ENCODE results near the gene WDR46. TPM values are rescaled to one million over a fixed set of nuclear protein-coding genes. Genes with fewer than 3 reads are reported as not detected.

The WDR46 gene
- total RNA-seq, 1 experiment from 2014 or later, result 99.2 TPM

DNA sequence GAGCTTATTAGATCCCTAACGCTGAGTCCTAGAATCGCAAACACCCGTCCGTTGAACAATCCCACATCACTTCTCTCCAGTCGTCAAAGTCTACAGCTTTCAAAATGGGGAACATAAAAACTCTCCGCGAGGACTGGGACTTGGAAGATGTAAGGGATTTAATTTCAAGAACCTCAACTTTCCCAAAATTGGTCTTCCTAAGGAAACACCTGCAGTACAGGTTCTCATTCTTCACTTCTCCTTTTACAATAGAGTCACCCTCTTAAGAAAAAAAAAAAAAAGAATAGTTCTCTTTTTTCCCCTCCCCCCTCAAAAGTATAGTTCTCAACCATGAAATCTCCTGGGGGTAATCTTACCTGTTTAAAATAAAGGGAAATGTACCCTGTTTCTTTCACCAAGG is 35.1 kb upstream of the WDR46 start:
- DNase-seq, result no peak
- WGBS (ENCODE audit: extremely low coverage, insufficient read length, low lambda C conversion rate), result no CpG with 5 or more reads among the region's 7 CpGs
- H3K9me3 Mint-ChIP-seq, result peaks cover 0 to 3% of the 10 kb centered on the region in 2 experiments; a peak in 3 of 5 replicates
- no peak overlapping the region for H3K56ac ChIP-seq (ENCODE audit: insufficient read length, low read depth, low read length)
- H3K23ac ChIP-seq (ENCODE audit: insufficient read length, low read depth, low read length), result no peak overlapping the region
- H3K23me2 ChIP-seq (ENCODE audit: insufficient read length, low read depth, low read length, poor library complexity, severe bottlenecking), result peaks cover 18% of the 10 kb centered on the region
- H3K4me2 ChIP-seq (ENCODE audit: insufficient read depth, insufficient read length, low read length), result peak overlapping the region; percentile 93
- no peak overlapping the region for H4K5ac ChIP-seq (ENCODE audit: insufficient read length, low read depth, low read length)
- H2BK20ac ChIP-seq (ENCODE audit: low read depth, low read length, poor library complexity, severe bottlenecking), result no peak overlapping the region
- H3K9ac ChIP-seq (ENCODE audit: extremely low read depth, insufficient read length, low read length), result peak overlapping the region; percentile 53
- no peak overlapping the region for H4K8ac ChIP-seq (replicated peaks; ENCODE audit: insufficient read length, low read depth, low read length)
- H3K79me2 ChIP-seq (ENCODE audit: insufficient read depth, low read length), result peaks cover 8% of the 10 kb centered on the region; the same call in 1 of the 2 replicates
- no peak overlapping the region for H3K14ac ChIP-seq (ENCODE audit: insufficient read depth, low read length)
- H3K27me3 Mint-ChIP-seq (ENCODE audit: low read depth), result no peaks in the 10 kb centered on the region; the same call in 1 of the 2 replicates
- H3K4me3 Mint-ChIP-seq, result peak overlapping the region; percentile 95 to 100
- no peak overlapping the region for H2BK12ac ChIP-seq (ENCODE audit: insufficient read length, low read depth, low read length)
- H2BK15ac ChIP-seq (ENCODE audit: low read depth, low read length), result no peak overlapping the region
- peaks cover 7% of the 10 kb centered on the region for H3K79me1 ChIP-seq (ENCODE audit: insufficient read depth, low read depth, low read length, poor library complexity, severe bottlenecking)
- peaks cover 38 to 42% of the 10 kb centered on the region in 2 experiments for H3K4me1 Mint-ChIP-seq
- H2BK120ac ChIP-seq (ENCODE audit: low read depth, low read length, poor library complexity, severe bottlenecking), result no peak overlapping the region
- no peak overlapping the region for H3K27ac ChIP-seq (ENCODE audit: insufficient read length, low read depth, low read length)
- peaks cover 9% of the 10 kb centered on the region; the same call in 1 of the 2 replicates for H3K4me1 ChIP-seq (ENCODE audit: insufficient read depth, low read length)
- no peak overlapping the region for H3T11ph ChIP-seq (ENCODE audit: low read length)
- H3K18ac ChIP-seq (ENCODE audit: insufficient read length, low read depth, low read length), result no peak overlapping the region
- no peak overlapping the region for H4K91ac ChIP-seq (ENCODE audit: insufficient read length, low read depth, low read length)
- H3K27ac Mint-ChIP-seq, result no peak overlapping the region; a peak in 1 of 7 replicates
- H3K27me3 ChIP-seq (ENCODE audit: insufficient read depth, low read length), result no peaks in the 10 kb centered on the region
- no peak for TF ChIP-seq CTCF (conservative IDR thresholded peaks at IDR 0.05)
- no peaks in the 10 kb centered on the region for H3K9me3 ChIP-seq (ENCODE audit: control insufficient read depth, low read depth, low read length)
- H2AK5ac ChIP-seq (ENCODE audit: insufficient read length, low read length), result no peak overlapping the region
- H3K4ac ChIP-seq (ENCODE audit: low read depth, low read length), result no peak overlapping the region
- H2AFZ ChIP-seq (ENCODE audit: low read length), result peak overlapping the region; percentile 60
- no peaks in the 10 kb centered on the region for H4K20me1 ChIP-seq (ENCODE audit: control insufficient read depth, insufficient read depth, insufficient read length)
- H2BK5ac ChIP-seq (ENCODE audit: insufficient read length, low read length), result no peak overlapping the region
- peaks cover 24 to 27% (median 27%) of the 10 kb centered on the region in 3 experiments for H3K36me3 Mint-ChIP-seq (ENCODE audit: insufficient read depth in 1 of 3, low read depth in 3 of 3)

All from H9 (cell line).